ENCODE measurements around the gene MMP7. TPM values are rescaled to one million over a fixed set of nuclear protein-coding genes. Genes with fewer than 3 reads are reported as not detected.

The MMP7 gene
- total RNA-seq, 1 experiment from 2014 or later = not detected

DNA sequence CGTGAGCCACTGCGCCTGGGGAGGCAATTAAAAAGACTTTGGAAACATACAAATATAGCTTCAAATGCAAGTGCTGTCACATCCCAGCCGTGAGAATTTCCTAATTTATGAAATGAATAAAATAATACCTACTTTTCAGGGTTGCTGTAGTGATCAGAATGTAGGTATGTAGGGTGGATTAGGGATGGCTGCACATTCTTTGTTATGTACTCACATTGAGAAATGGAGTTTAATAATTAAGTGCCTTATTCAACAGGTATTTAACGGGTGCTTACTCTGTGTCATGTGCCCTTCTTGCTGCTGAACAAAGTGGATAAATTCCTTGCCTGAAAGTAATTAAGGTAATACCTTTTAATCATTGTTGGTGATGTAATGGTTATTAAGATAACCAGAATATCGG, 37.0 kb downstream of the MMP7 start:
- Histone ChIP-seq H3K79me1 (ENCODE audit: insufficient read depth, low read depth, low read length, poor library complexity, severe bottlenecking) (no peaks in the 10 kb centered on the region), H3K9me3 (ENCODE audit: control insufficient read depth, low read depth, low read length) (no peaks in the 10 kb centered on the region), H2BK12ac (ENCODE audit: insufficient read length, low read depth, low read length) (no peak overlapping the region), H3K9ac (ENCODE audit: extremely low read depth, insufficient read length, low read length) (no peak overlapping the region), H3K14ac (ENCODE audit: insufficient read depth, low read length) (no peak overlapping the region), H3K4me2 (ENCODE audit: insufficient read depth, insufficient read length, low read length) (no peak overlapping the region), H3K27ac (ENCODE audit: insufficient read length, low read depth, low read length) (no peak overlapping the region), H2BK5ac (ENCODE audit: insufficient read length, low read length) (no peak overlapping the region), H4K8ac (replicated peaks; ENCODE audit: insufficient read length, low read depth, low read length) (no peak overlapping the region), H3K4ac (ENCODE audit: low read depth, low read length) (no peak overlapping the region), H3K18ac (ENCODE audit: insufficient read length, low read depth, low read length) (no peak overlapping the region), H2BK20ac (ENCODE audit: low read depth, low read length, poor library complexity, severe bottlenecking) (no peak overlapping the region), H4K5ac (ENCODE audit: insufficient read length, low read depth, low read length) (no peak overlapping the region), H2AK5ac (ENCODE audit: insufficient read length, low read length) (no peak overlapping the region), H3K79me2 (ENCODE audit: insufficient read depth, low read length) (no peaks in the 10 kb centered on the region), H3K23ac (ENCODE audit: insufficient read length, low read depth, low read length) (no peak overlapping the region), H4K91ac (ENCODE audit: insufficient read length, low read depth, low read length) (no peak overlapping the region), H4K20me1 (ENCODE audit: control insufficient read depth, insufficient read depth, insufficient read length) (no peaks in the 10 kb centered on the region), H2AFZ (ENCODE audit: low read length) (no peak overlapping the region), H2BK120ac (ENCODE audit: low read depth, low read length, poor library complexity, severe bottlenecking) (no peak overlapping the region), H3K23me2 (ENCODE audit: insufficient read length, low read depth, low read length, poor library complexity, severe bottlenecking) (no peaks in the 10 kb centered on the region), H3K4me1 (ENCODE audit: insufficient read depth, low read length) (no peaks in the 10 kb centered on the region), H3K27me3 (ENCODE audit: insufficient read depth, low read length) (no peaks in the 10 kb centered on the region), H3T11ph (ENCODE audit: low read length) (no peak overlapping the region), H2BK15ac (ENCODE audit: low read depth, low read length) (no peak overlapping the region), H3K56ac (ENCODE audit: insufficient read length, low read depth, low read length) (no peak overlapping the region)
- H3K9me3 Mint-ChIP-seq = no peaks in the 10 kb centered on the region
- H3K4me3 Mint-ChIP-seq = no peak overlapping the region
- no peak for DNase-seq
- H3K27me3 Mint-ChIP-seq (ENCODE audit: low read depth) = no peaks in the 10 kb centered on the region
- peaks cover 6% of the 10 kb centered on the region in 2 experiments for H3K4me1 Mint-ChIP-seq
- no peaks in the 10 kb centered on the region for H3K36me3 Mint-ChIP-seq (ENCODE audit: insufficient read depth in 1 of 3, low read depth in 3 of 3)
- TF ChIP-seq, protein P1, sequence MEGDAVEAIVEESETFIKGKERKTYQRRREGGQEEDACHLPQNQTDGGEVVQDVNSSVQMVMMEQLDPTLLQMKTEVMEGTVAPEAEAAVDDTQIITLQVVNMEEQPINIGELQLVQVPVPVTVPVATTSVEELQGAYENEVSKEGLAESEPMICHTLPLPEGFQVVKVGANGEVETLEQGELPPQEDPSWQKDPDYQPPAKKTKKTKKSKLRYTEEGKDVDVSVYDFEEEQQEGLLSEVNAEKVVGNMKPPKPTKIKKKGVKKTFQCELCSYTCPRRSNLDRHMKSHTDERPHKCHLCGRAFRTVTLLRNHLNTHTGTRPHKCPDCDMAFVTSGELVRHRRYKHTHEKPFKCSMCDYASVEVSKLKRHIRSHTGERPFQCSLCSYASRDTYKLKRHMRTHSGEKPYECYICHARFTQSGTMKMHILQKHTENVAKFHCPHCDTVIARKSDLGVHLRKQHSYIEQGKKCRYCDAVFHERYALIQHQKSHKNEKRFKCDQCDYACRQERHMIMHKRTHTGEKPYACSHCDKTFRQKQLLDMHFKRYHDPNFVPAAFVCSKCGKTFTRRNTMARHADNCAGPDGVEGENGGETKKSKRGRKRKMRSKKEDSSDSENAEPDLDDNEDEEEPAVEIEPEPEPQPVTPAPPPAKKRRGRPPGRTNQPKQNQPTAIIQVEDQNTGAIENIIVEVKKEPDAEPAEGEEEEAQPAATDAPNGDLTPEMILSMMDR (conservative IDR thresholded peaks at IDR 0.05) = no peak
- H3K27ac Mint-ChIP-seq = no peak overlapping the region
- WGBS (ENCODE audit: extremely low coverage, insufficient read length, low lambda C conversion rate) = no CpG with 5 or more reads among the region's 5 CpGs
